Esophagus muscularis mucosa (tissue), 4 donors: Measurements from ENCODE around the gene ADSL. TPM values are rescaled to one million over a fixed set of nuclear protein-coding genes. Genes with fewer than 3 reads are reported as not detected.

ENCODE experiments used
- DNase-seq: peaks from one replicate; pipeline ENCODE4 v3.0.0-alpha.2; 2017; ENCODE audit errors: extremely low spot score
- H3K27ac ChIP-seq, 4 donors: fragments of 200-600 bp; sonication (generic); replicated peaks in 1 of 4; 1 replicate in 3 of 4; 2 replicates in 1 of 4; pipeline ENCODE4 v1.5.1; 2016 to 2019; ENCODE audit warnings: mild to moderate bottlenecking in 1 of 4
- H3K27me3 ChIP-seq, 4 donors: fragments of 200-600 bp; sonication (generic); one replicate each; pipeline versions ENCODE4 v1.5.1 to v1.6.0; 2016 to 2019
- H3K36me3 ChIP-seq, 4 donors: fragments of 200-600 bp; sonication (generic); one replicate each; pipeline ENCODE4 v1.5.1; 2016 to 2019
- H3K4me1 ChIP-seq, 4 donors: fragments of 200-600 bp; sonication (generic); one replicate each; pipeline ENCODE4 v1.5.1; 2016 to 2019
- H3K4me3 ChIP-seq, 4 donors: fragments of 200-600 bp; sonication (generic); 1 replicate in 2 of 4; 2 replicates in 2 of 4; pipeline ENCODE4 v1.5.1; 2016 to 2019; ENCODE audit warnings: mild to moderate bottlenecking in 4 of 4, moderate library complexity in 1 of 4
- H3K9me3 ChIP-seq, 4 donors: fragments of 200-600 bp; sonication (generic); 1 replicate in 3 of 4; 2 replicates in 1 of 4; pipeline ENCODE4 v1.5.1; 2016 to 2019
- CTCF ChIP-seq, 3 experiments: fragments of 200-600 bp in 2 of 3; fragments of 450-650 bp in 1 of 3; sonication (generic) in 2 of 3; IDR thresholded peaks; one replicate each; pipeline ENCODE4 v1.5.1; 2017 to 2019; ENCODE audit warnings: antibody characterized with exemption in 3 of 3, mild to moderate bottlenecking in 2 of 3, moderate library complexity in 1 of 3
- EP300 ChIP-seq: sonication (generic); formaldehyde crosslinking; IDR thresholded peaks from one replicate; pipeline ENCODE4 v1.6.1; 2017; ENCODE audit warnings: antibody characterized with exemption
- POLR2A ChIP-seq: fragments of 450-650 bp; IDR thresholded peaks from one replicate; pipeline ENCODE4 v1.6.1; 2017; ENCODE audit warnings: antibody characterized with exemption, moderate library complexity, mild to moderate bottlenecking, low read depth
- POLR2AphosphoS5 ChIP-seq, 2 donors: sonication (generic); formaldehyde crosslinking; IDR thresholded peaks; one replicate each; pipeline ENCODE4 v1.6.1; 2017; ENCODE audit warnings: antibody characterized with exemption in 2 of 2
- WGBS: methylation state at CpG from one replicate; pipeline ENCODE4 v1.1.5; 2018; 5-methylcytosine and 5-hydroxymethylcytosine counted together
- intact Hi-C: fragments of 100-400 bp; cut with DNase I; formaldehyde crosslinking; loops from one replicate; pipeline ENCODE4 v1.15.1; 2023
- total RNA-seq, 4 donors: library from RNA; depleted of rRNA; stranded (reverse); fragments of >200 nt; gene quantifications; one replicate each; pipeline versions ENCODE4 v1.1.0 to v1.2.1, GENCODE V29; 2016

Gene ADSL
- total RNA-seq, 4 donors from 2014 or later, result 58.7 to 91.1 (median 76.3) TPM

- Histone ChIP-seq H3K4me3 (no peak overlapping the region), H3K27me3 (no peaks in the 10 kb centered on the region), H3K4me1 (peaks cover 0 to 35% (median 19%) of the 10 kb centered on the region in 4 donors), H3K27ac (no peak overlapping the region), H3K36me3 (peaks cover 62 to 99% (median 94%) of the 10 kb centered on the region in 4 donors), H3K9me3 (no peaks in the 10 kb centered on the region)
- TF ChIP-seq POLR2A, result no peak
- intact Hi-C loops, result no loop called here
- WGBS, result 89% methylated on average over 1 of the region's 1 CpG
- no peak for DNase-seq
Observed at GRCh38 chr22:40421941-40422340, 75.6 kb downstream of the ADSL start.

- H3K9me3 ChIP-seq, result no peaks in the 10 kb centered on the region
- intact Hi-C loops, result no loop called here
- H3K36me3 ChIP-seq, result peaks cover 58 to 99% (median 91%) of the 10 kb centered on the region in 4 donors
- no peak for TF ChIP-seq CTCF (IDR thresholded peaks at IDR 0.05)
- TF ChIP-seq POLR2AphosphoS5 (IDR thresholded peaks at IDR 0.05), result no peak
- TF ChIP-seq POLR2A, result no peak
- TF ChIP-seq EP300, result no peak
- no peaks in the 10 kb centered on the region for H3K27me3 ChIP-seq
- peaks cover 0 to 40% (median 23%) of the 10 kb centered on the region in 4 donors for H3K4me1 ChIP-seq
- DNase-seq, result no peak
- no peak overlapping the region for H3K27ac ChIP-seq
- 96% methylated on average over 4 of the region's 9 CpGs for WGBS
- no peak overlapping the region for H3K4me3 ChIP-seq
Observed at GRCh38 chr22:40422558-40423309, 76.4 kb downstream of the ADSL start.

GRCh38 chr22:40423310-40423688 lies 77.0 kb downstream of the ADSL start:
- intact Hi-C loops, result no loop called here
- no peak for DNase-seq
- Histone ChIP-seq H3K9me3 (no peaks in the 10 kb centered on the region), H3K27ac (no peak overlapping the region), H3K27me3 (no peaks in the 10 kb centered on the region), H3K36me3 (peaks cover 58 to 98% (median 91%) of the 10 kb centered on the region in 4 donors), H3K4me3 (no peak overlapping the region), H3K4me1 (peaks cover 0 to 40% (median 23%) of the 10 kb centered on the region in 4 donors)
- TF ChIP-seq EP300, result no peak
- no peak for TF ChIP-seq POLR2A
- TF ChIP-seq POLR2AphosphoS5 (IDR thresholded peaks at IDR 0.05), result no peak
- TF ChIP-seq CTCF (IDR thresholded peaks at IDR 0.05), result no peak
- WGBS, result 62% methylated on average over 5 of the region's 5 CpGs

- no peak for DNase-seq
- H3K9me3 ChIP-seq, result no peaks in the 10 kb centered on the region
- no peak overlapping the region for H3K27ac ChIP-seq
- peaks cover 54 to 98% (median 91%) of the 10 kb centered on the region in 4 donors for H3K36me3 ChIP-seq
- peaks cover 0 to 37% (median 19%) of the 10 kb centered on the region in 4 donors for H3K4me1 ChIP-seq
- 86% methylated on average over 17 of the region's 17 CpGs for WGBS
- H3K4me3 ChIP-seq, result no peak overlapping the region
- no peak for TF ChIP-seq EP300
- TF ChIP-seq POLR2A, result no peak
- no peak for TF ChIP-seq POLR2AphosphoS5 (IDR thresholded peaks at IDR 0.05)
- TF ChIP-seq CTCF (IDR thresholded peaks at IDR 0.05), result no peak
- intact Hi-C loops, result no loop called here
- H3K27me3 ChIP-seq, result no peaks in the 10 kb centered on the region
Observed at GRCh38 chr22:40423882-40424640, 77.8 kb downstream of the ADSL start.

GRCh38 chr22:40425082-40425481 lies 78.8 kb downstream of the ADSL start:
- TF ChIP-seq EP300, result no peak
- TF ChIP-seq POLR2A, result no peak
- TF ChIP-seq CTCF (IDR thresholded peaks at IDR 0.05), result no peak
- no peak for TF ChIP-seq POLR2AphosphoS5 (IDR thresholded peaks at IDR 0.05)
- no peak for DNase-seq
- H3K4me3 ChIP-seq, result no peak overlapping the region
- no peak overlapping the region for H3K27ac ChIP-seq
- no peaks in the 10 kb centered on the region for H3K27me3 ChIP-seq
- H3K9me3 ChIP-seq, result no peaks in the 10 kb centered on the region
- H3K4me1 ChIP-seq, result peaks cover 0 to 37% (median 18%) of the 10 kb centered on the region in 4 donors
- peaks cover 54 to 98% (median 91%) of the 10 kb centered on the region in 4 donors for H3K36me3 ChIP-seq
- intact Hi-C loops, result no loop called here
- WGBS, result 85% methylated on average over 5 of the region's 5 CpGs
